GM12878 (cell line): ENCODE measurements around the gene IMPG2. TPM values are rescaled to one million over a fixed set of nuclear protein-coding genes. Genes with fewer than 3 reads are reported as not detected.

Experiments used
- ATAC-seq: fragments of 200-7000 bp; cut with Tn5 transposase; 3 replicates; pipeline ENCODE4 v1.9.1; 2020; ENCODE audit warnings: mild to moderate bottlenecking, moderate library complexity
- BruUV-seq: library from RNA; stranded (reverse); fragments of 400-500 nt; replicated peaks from 2 replicates; lab custom pipeline; 2021; lab: Mats Ljungman, UMichigan
- CTCF ChIA-PET: fragments of 300-600 bp; sonication (Branson Sonifier 250); formaldehyde crosslinking; extraction: SDS; loops from one replicate; lab custom pipeline; 2021; ENCODE audit warnings: inconsistent platforms; lab: Yijun Ruan, JAX
- POLR2A ChIA-PET: fragments of 350-600 bp; formaldehyde crosslinking; extraction: SDS; loops from one replicate; lab custom pipeline; 2021; ENCODE audit warnings: inconsistent platforms; lab: Charles Lee
- RAD21 ChIA-PET: fragments of 300-600 bp; sonication (Branson Sonifier 250); formaldehyde crosslinking; loops from one replicate; lab custom pipeline; 2023; ENCODE audit warnings: antibody characterized with exemption; ENCODE audit not compliant: unreplicated experiment; lab: Charles Lee
- SMC1A ChIA-PET: fragments of 300-600 bp; sonication (Branson Sonifier 250); formaldehyde crosslinking; loops from one replicate; lab custom pipeline; 2023; ENCODE audit not compliant: unreplicated experiment, uncharacterized antibody; lab: Charles Lee
- DNase-seq: peaks from one replicate; pipeline ENCODE4 v3.0.0-alpha.2; 2011; ENCODE audit warnings: low read depth, low spot score
- FAIRE-seq: peaks from 3 replicates; lab custom pipeline; 2011; peaks lifted over from hg19 to GRCh38; lab: Jason Lieb, UNC
- H2AFZ ChIP-seq: 2 replicates; pipeline ENCODE4 v1.6.0; 2011; ENCODE audit warnings: low read depth, low read length, control low read depth; ENCODE audit not compliant: control insufficient read depth
- H3K27ac ChIP-seq: 2 replicates; pipeline ENCODE4 v1.5.1; 2011; ENCODE audit warnings: control low read depth; ENCODE audit not compliant: control insufficient read depth, insufficient read depth
- H3K27me3 ChIP-seq, 2 experiments: replicated peaks in 1 of 2; 2 replicates each; pipeline versions ENCODE4 v1.6.0 to v1.6.1; 2011; ENCODE audit warnings: low read length in 1 of 2; ENCODE audit not compliant: control insufficient read depth in 2 of 2, insufficient read depth in 2 of 2
- H3K36me3 ChIP-seq, 2 experiments: 2 replicates each; pipeline ENCODE4 v1.5.1; 2011; ENCODE audit warnings: low read length in 1 of 2; ENCODE audit not compliant: control insufficient read depth in 2 of 2, insufficient read depth in 2 of 2
- H3K4me1 ChIP-seq: 2 replicates; pipeline ENCODE4 v1.6.1; 2011; ENCODE audit warnings: mild to moderate bottlenecking, low read length, moderate library complexity, mixed read lengths; ENCODE audit not compliant: control insufficient read depth, insufficient read depth
- H3K4me2 ChIP-seq: 2 replicates; pipeline ENCODE4 v1.6.0; 2011; ENCODE audit warnings: control low read depth; ENCODE audit not compliant: control insufficient read depth, insufficient read depth
- H3K4me3 ChIP-seq: fragments of 200-600 bp; sonication (generic); 2 replicates; pipeline ENCODE4 v1.5.1; 2016
- H3K79me2 ChIP-seq: 2 replicates; pipeline ENCODE4 v1.6.0; 2011; ENCODE audit warnings: low read length; ENCODE audit not compliant: control insufficient read depth, insufficient read depth
- H3K9ac ChIP-seq: 2 replicates; pipeline ENCODE4 v1.8.0; 2011; ENCODE audit warnings: low read length, control low read depth, mixed read lengths; ENCODE audit not compliant: control insufficient read depth, insufficient read depth
- H3K9me3 ChIP-seq: replicated peaks from 3 replicates; pipeline ENCODE4 v1.5.1; 2011; ENCODE audit warnings: mild to moderate bottlenecking, low read length; ENCODE audit not compliant: control insufficient read depth, insufficient read depth
- H4K20me1 ChIP-seq: 2 replicates; pipeline ENCODE4 v1.6.0; 2011; ENCODE audit not compliant: control insufficient read depth, insufficient read depth
- ATF2 ChIP-seq: IDR thresholded peaks from 2 replicates; pipeline ENCODE4 v1.6.1; 2012; ENCODE audit warnings: low read length, inconsistent platforms
- ETV6 ChIP-seq, 2 experiments: fragments of 450-650 bp in 1 of 2; IDR thresholded peaks in 1 of 2; conservative IDR thresholded peaks in 1 of 2; 2 replicates each; pipeline ENCODE4 v1.6.1; 2014; ENCODE audit warnings: antibody characterized with exemption in 1 of 2, borderline replicate concordance in 1 of 2, low read depth in 1 of 2, mild to moderate bottlenecking in 1 of 2, moderate library complexity in 1 of 2
- FOS ChIP-seq: IDR thresholded peaks from 3 replicates; pipeline ENCODE4 v1.6.1; 2011; ENCODE audit warnings: borderline replicate concordance; ENCODE audit not compliant: insufficient read length; ENCODE audit errors: extremely low read depth
- HDAC2 ChIP-seq: fragments of 200-600 bp; sonication (generic); IDR thresholded peaks from 2 replicates; pipeline ENCODE4 v1.6.1; 2017
- MXI1 ChIP-seq: fragments of 150-350 bp; IDR thresholded peaks from 2 replicates; pipeline ENCODE4 v1.6.1; 2011; ENCODE audit warnings: low read depth, mild to moderate bottlenecking, inconsistent platforms, low read length, improper control_type of control experiment
- POLR2AphosphoS5 ChIP-seq: IDR thresholded peaks from 2 replicates; pipeline ENCODE4 v1.6.1; 2011; ENCODE audit warnings: mild to moderate bottlenecking, low read length, inconsistent platforms
- SREBF1 ChIP-seq: IDR thresholded peaks from 2 replicates; pipeline ENCODE4 v1.6.1; 2012; ENCODE audit warnings: mild to moderate bottlenecking, low read length
- ZNF384 ChIP-seq: IDR thresholded peaks from 2 replicates; pipeline ENCODE4 v1.6.1; 2012; ENCODE audit warnings: low read depth, mild to moderate bottlenecking, low read length, improper control_type of control experiment, borderline replicate concordance
- in situ Hi-C: fragments of 300-500 bp; cut with MboI; formaldehyde crosslinking; loops from 9 replicates; pipeline ENCODE4 v1.14.3; 2018; ENCODE audit warnings: mixed read lengths
- intact Hi-C: fragments of 100-400 bp; cut with micrococcal nuclease; formaldehyde crosslinking; loops from one replicate; pipeline ENCODE4 v1.14.2; 2022; ENCODE audit not compliant: unreplicated experiment
- polyA plus RNA-seq, 11 experiments: library from polyadenylated mRNA; depleted of rRNA in 4 of 11; unstranded in 6 of 11; stranded (reverse) in 5 of 11; fragments of >200 nt; fragmentation: Nextera tagmentation in 4 of 11; fragmentation: Illumina TruSeq in 1 of 11; extraction: Ambion mirVana in 4 of 11; extraction: Trizol in 1 of 11; gene quantifications; 1 replicate in 1 of 11; 2 replicates in 10 of 11; pipeline versions ENCODE4 v1.2.1 to v1.2.3, GENCODE V29; 2011 to 2016; ENCODE audit warnings: inconsistent platforms in 2 of 11, missing spikeins in 2 of 11, low read depth in 1 of 11
- total RNA-seq, 4 experiments: library from RNA; depleted of rRNA in 3 of 4; stranded (reverse); fragments of >200 nt in 3 of 4; fragmentation: Illumina TruSeq in 1 of 4; extraction: Trizol in 1 of 4; gene quantifications; 2 replicates each; pipeline versions ENCODE4 v1.2.1 to v1.2.3, GENCODE V29; 2013 to 2021

Gene IMPG2
- total and polyA plus RNA-seq, 10 of the 15 experiments (the other 5 are each of a cell fraction or from before 2014, with no cell fraction given): under 0.01 to 0.17 (median 0.10) TPM; not detected in 3

DNA sequence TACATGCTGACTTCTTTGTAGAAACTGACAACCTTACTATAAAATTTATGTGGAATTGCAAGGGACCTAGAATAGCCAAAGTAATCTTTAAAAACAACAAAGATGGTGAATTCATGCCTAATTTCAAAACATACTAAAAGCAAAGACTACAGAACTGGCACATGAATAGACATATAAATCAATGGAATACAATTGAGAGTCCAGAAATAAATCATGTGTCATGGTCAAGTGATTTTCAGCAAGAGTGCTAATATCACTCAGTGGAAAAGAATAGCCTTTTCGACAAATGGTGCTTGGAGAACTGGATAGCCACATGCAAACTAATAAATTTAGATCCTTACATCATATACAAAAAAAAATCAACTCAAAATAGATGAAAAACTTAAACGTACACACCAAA is 8.7 kb downstream of the IMPG2 start (continued):
- TF ChIP-seq SREBF1 (no peak), MXI1 (no peak), HDAC2 (no peak)

DNA sequence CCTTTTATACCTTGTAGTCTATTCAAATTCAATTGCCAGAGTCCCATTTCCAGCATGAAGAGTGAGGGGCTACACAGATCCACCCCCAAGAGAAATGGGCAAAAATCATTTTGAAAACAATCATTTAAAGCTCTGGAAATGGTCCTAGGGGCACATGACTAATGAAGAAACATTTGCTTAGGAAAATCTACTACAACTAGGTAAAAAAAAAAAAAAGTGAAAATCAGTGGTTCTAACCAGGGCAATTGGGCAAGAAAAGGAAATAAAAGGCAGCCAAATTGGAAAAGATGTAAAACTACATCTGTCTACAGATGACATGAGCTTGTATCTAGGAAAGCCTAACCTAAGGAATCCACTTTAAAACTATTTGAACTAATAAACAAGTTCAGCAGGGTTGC is 9.4 kb downstream of the IMPG2 start:
- Histone ChIP-seq H3K79me2 (no peaks in the 10 kb centered on the region), H2AFZ (no peak overlapping the region), H3K27me3 (no peaks in the 10 kb centered on the region), H4K20me1 (no peaks in the 10 kb centered on the region), H3K4me2 (no peak overlapping the region), H3K9ac (no peak overlapping the region), H3K4me1 (no peaks in the 10 kb centered on the region), H3K9me3 (no peaks in the 10 kb centered on the region; the same call in 2 of the 3 replicates), H3K27ac (no peak overlapping the region), H3K36me3 (no peaks in the 10 kb centered on the region), H3K4me3 (no peak overlapping the region)
- no TSS peak for BruUV-seq
- ChIA-PET RAD21 (no interaction called here), POLR2A (interaction anchor here (0.7 kb wide), 1 partner anchor 115 kb away, joined by 3 read pairs; no protein-coding TSS in a partner anchor), SMC1A (interaction anchor here (0.9 to 1.6 kb wide), 3 partner anchors 10 to 60 kb away, joined by 3 to 5 read pairs (median 3); partner anchors contain the start of gene IMPG2), CTCF (interaction anchor here (0.7 kb wide), 1 partner anchor 11 kb away, joined by 3 read pairs; no protein-coding TSS in a partner anchor)
- in situ Hi-C loops: no loop called here
- DNase-seq: no peak
- ATAC-seq: no peak
- FAIRE-seq: no peak
- intact Hi-C loops: no loop called here
- TF ChIP-seq ZNF384: no peak
- TF ChIP-seq ETV6 (conservative IDR thresholded peaks at IDR 0.05 in 1 of 2, IDR thresholded peaks at IDR 0.05 in 1 of 2; ENCODE audit: borderline replicate concordance in 1 of 2, low read depth in 1 of 2): no peak
- TF ChIP-seq ATF2: no peak
- TF ChIP-seq POLR2AphosphoS5: no peak
- TF ChIP-seq FOS: no peak
